PC-9 (cell line): ENCODE measurements around the gene LAGE3. TPM values are rescaled to one million over a fixed set of nuclear protein-coding genes. Genes with fewer than 3 reads are reported as not detected.
A peak's percentile ranks its signal among the peaks of the same experiment; 100 is the strongest.

Experiments
- BruUV-seq: library from RNA; stranded (reverse); fragments of 400-500 nt; replicated peaks from 2 replicates; lab custom pipeline; 2021; lab: Mats Ljungman, UMichigan
- CTCF ChIA-PET: fragments of 300-600 bp; sonication (Branson Sonifier 250); formaldehyde crosslinking; loops from one replicate; lab custom pipeline; 2022; ENCODE audit warnings: antibody characterized with exemption; lab: Charles Lee
- POLR2A ChIA-PET: fragments of 300-600 bp; sonication (Branson Sonifier 250); formaldehyde crosslinking; loops from one replicate; lab custom pipeline; 2022; ENCODE audit warnings: antibody characterized with exemption; ENCODE audit not compliant: unreplicated experiment; lab: Charles Lee
- DNase-seq, 2 experiments: peaks; one replicate each; pipeline versions ENCODE4 v3.0.0 to v3.0.0-alpha.2; 2015 to 2022; ENCODE audit warnings: mixed read lengths in 1 of 2
- H2AFZ ChIP-seq: fragments of 200-600 bp; sonication (generic); 2 replicates; pipeline ENCODE4 v1.8.1; 2017; ENCODE audit warnings: antibody characterized with exemption
- H3F3A ChIP-seq: fragments of 200-600 bp; sonication (generic); 2 replicates; pipeline ENCODE4 v1.8.1; 2017; ENCODE audit warnings: antibody characterized with exemption, mild to moderate bottlenecking, low read depth; ENCODE audit not compliant: insufficient read depth
- H3K27ac ChIP-seq: fragments of 200-600 bp; sonication (generic); 2 replicates; pipeline ENCODE4 v1.6.1; 2016; ENCODE audit warnings: mixed run types
- H3K27me3 ChIP-seq: fragments of 200-600 bp; sonication (generic); 2 replicates; pipeline ENCODE4 v1.6.1; 2016; ENCODE audit warnings: low read depth, mixed run types; ENCODE audit not compliant: insufficient read depth
- H3K36me3 ChIP-seq: fragments of 200-600 bp; sonication (generic); 2 replicates; pipeline ENCODE4 v1.6.1; 2016; ENCODE audit warnings: low read depth, mixed run types
- H3K4me1 ChIP-seq: fragments of 200-600 bp; sonication (generic); replicated peaks from 2 replicates; pipeline ENCODE4 v1.6.1; 2016; ENCODE audit warnings: mixed run types; ENCODE audit not compliant: insufficient read depth
- H3K4me2 ChIP-seq: fragments of 200-600 bp; sonication (generic); 2 replicates; pipeline ENCODE4 v1.6.1; 2017; ENCODE audit warnings: mixed run types
- H3K4me3 ChIP-seq: fragments of 200-600 bp; sonication (generic); 2 replicates; pipeline ENCODE4 v1.6.1; 2016; ENCODE audit warnings: mixed run types
- H3K79me2 ChIP-seq: fragments of 200-600 bp; sonication (generic); 2 replicates; pipeline ENCODE4 v1.6.1; 2017; ENCODE audit warnings: low read depth, mixed run types
- H3K9me2 ChIP-seq: fragments of 200-600 bp; sonication (generic); 2 replicates; pipeline ENCODE4 v1.8.1; 2017; ENCODE audit warnings: mild to moderate bottlenecking; ENCODE audit not compliant: insufficient read depth
- H3K9me3 ChIP-seq: fragments of 200-600 bp; sonication (generic); 2 replicates; pipeline ENCODE4 v1.8.1; 2016; ENCODE audit warnings: low read depth; ENCODE audit not compliant: insufficient read depth
- H4K20me1 ChIP-seq: fragments of 200-600 bp; sonication (generic); 2 replicates; pipeline ENCODE4 v1.8.1; 2017; ENCODE audit not compliant: insufficient read depth
- EZH2 ChIP-seq: fragments of 200-600 bp; sonication (generic); IDR thresholded peaks from 2 replicates; pipeline ENCODE4 v1.8.0; 2017; ENCODE audit warnings: antibody characterized with exemption, low read depth
- intact Hi-C: fragments of 100-400 bp; cut with micrococcal nuclease; formaldehyde crosslinking; loops from one replicate; pipeline ENCODE4 v1.10.0; 2022; ENCODE audit not compliant: unreplicated experiment
- total RNA-seq: library from RNA; stranded (reverse); gene quantifications from 2 replicates; pipeline ENCODE4 v1.2.3, GENCODE V29; 2021
- TF ChIP-seq, protein P1 (sequence below): fragments of 200-600 bp; sonication (generic); conservative IDR thresholded peaks from 2 replicates; pipeline ENCODE4 v1.6.1; 2017; ENCODE audit warnings: mixed run types, antibody characterized with exemption, mild to moderate bottlenecking, moderate library complexity

The LAGE3 gene
- total RNA-seq, 1 experiment from 2014 or later: 63.9 TPM

DNA sequence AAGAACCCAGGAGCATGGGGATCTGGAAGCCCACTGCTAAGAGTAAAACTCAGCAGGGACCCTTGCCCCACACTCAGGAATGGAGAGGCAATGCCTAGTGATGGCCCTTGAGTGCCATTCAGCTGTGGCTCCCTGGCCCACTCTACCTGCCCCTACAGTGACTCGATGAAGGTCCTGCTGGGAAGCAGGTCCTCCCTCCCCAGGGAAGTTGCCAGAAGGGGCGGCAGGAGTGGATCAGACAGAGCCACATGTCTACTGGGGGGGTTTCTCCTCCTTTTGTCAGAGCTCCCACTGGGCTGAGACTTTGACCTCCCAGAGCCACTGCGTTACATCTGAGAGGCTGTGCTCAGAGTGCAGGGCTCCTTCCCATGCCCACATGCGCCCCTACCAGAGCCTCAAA, 10.1 kb upstream of the LAGE3 start:
- peak overlapping the region; percentile 91 for H3K4me2 ChIP-seq
- H3F3A ChIP-seq: peaks cover 9% of the 10 kb centered on the region; the same call in 1 of the 2 replicates
- H3K27me3 ChIP-seq: no peaks in the 10 kb centered on the region
- H4K20me1 ChIP-seq: no peaks in the 10 kb centered on the region
- H3K27ac ChIP-seq: no peak overlapping the region
- peak overlapping the region; percentile 65; the same call in 1 of the 2 replicates for H3K4me3 ChIP-seq
- ChIA-PET POLR2A (interaction anchor here (0.6 to 1.9 kb wide), 3 partner anchors 53 to 118 kb away, joined by 4 to 14 read pairs (median 9); no protein-coding TSS in a partner anchor), CTCF (no interaction called here)
- intact Hi-C loops: loop anchor here (5.0 kb wide), 1 partner anchor 92 kb away; the partner anchor contains the start of gene RPL10
- H3K9me3 ChIP-seq: no peaks in the 10 kb centered on the region
- no peaks in the 10 kb centered on the region for H3K9me2 ChIP-seq
- DNase-seq: no peak
- H2AFZ ChIP-seq: no peak overlapping the region
- H3K79me2 ChIP-seq: peaks cover 14% of the 10 kb centered on the region
- no peak for TF ChIP-seq EZH2
- TF ChIP-seq, protein P1, sequence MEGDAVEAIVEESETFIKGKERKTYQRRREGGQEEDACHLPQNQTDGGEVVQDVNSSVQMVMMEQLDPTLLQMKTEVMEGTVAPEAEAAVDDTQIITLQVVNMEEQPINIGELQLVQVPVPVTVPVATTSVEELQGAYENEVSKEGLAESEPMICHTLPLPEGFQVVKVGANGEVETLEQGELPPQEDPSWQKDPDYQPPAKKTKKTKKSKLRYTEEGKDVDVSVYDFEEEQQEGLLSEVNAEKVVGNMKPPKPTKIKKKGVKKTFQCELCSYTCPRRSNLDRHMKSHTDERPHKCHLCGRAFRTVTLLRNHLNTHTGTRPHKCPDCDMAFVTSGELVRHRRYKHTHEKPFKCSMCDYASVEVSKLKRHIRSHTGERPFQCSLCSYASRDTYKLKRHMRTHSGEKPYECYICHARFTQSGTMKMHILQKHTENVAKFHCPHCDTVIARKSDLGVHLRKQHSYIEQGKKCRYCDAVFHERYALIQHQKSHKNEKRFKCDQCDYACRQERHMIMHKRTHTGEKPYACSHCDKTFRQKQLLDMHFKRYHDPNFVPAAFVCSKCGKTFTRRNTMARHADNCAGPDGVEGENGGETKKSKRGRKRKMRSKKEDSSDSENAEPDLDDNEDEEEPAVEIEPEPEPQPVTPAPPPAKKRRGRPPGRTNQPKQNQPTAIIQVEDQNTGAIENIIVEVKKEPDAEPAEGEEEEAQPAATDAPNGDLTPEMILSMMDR: no peak
- no peaks in the 10 kb centered on the region for H3K36me3 ChIP-seq
- BruUV-seq: no TSS peak
- H3K4me1 ChIP-seq: peaks cover 27% of the 10 kb centered on the region

DNA sequence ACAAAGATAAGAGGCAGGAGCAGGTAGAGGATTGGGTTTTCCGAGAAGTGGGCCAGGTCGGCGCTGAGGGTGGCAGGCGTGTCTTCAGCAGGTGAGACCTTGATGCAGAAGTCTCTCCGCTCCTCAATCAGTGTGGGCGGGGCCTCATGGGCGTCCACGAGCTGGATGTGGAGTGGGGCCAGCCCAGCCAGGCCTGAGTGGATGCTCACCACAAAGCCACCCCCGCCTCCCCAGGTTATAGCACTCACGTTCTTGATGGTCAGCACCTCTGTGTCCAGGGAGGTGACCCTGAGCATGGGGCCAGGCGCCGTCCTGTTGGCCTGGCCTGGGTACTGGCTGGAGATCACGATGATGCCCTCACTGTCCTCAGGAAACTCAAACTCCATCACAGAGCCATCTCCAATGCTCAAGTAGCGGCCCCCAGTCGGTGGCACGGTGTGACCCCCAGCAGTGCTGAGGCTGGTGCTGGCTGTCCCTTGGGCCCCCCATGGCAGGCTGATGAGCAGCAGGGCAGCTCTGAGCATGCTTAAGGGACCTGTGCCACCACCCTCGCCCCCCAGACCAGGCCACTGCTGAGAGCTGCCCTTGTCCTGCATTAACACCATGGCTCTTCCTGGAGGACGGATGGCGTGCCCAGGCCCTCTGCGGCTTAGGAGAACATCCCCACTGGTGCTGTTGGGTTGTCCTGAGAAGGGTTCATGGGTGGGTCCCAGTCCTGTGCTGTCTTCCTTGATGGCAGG, 9.4 kb upstream of the LAGE3 start:
- H3K79me2 ChIP-seq: peaks cover 14% of the 10 kb centered on the region
- peaks cover 9% of the 10 kb centered on the region; the same call in 1 of the 2 replicates for H3F3A ChIP-seq
- no peaks in the 10 kb centered on the region for H3K9me2 ChIP-seq
- CTCF ChIA-PET: no interaction called here
- H3K4me1 ChIP-seq: peaks cover 30% of the 10 kb centered on the region
- no peaks in the 10 kb centered on the region for H3K9me3 ChIP-seq
- 0 out of 2 replicates have a peak overlapping the region, but pooled peaks have one; percentile 91 for H3K4me2 ChIP-seq
- no peak overlapping the region for H3K27ac ChIP-seq
- no peaks in the 10 kb centered on the region for H3K27me3 ChIP-seq
- no peaks in the 10 kb centered on the region for H3K36me3 ChIP-seq
- no peak overlapping the region for H3K4me3 ChIP-seq
- BruUV-seq: no TSS peak
- no peak overlapping the region for H2AFZ ChIP-seq
- POLR2A ChIA-PET: no interaction called here
- DNase-seq: no peak
- H4K20me1 ChIP-seq: no peaks in the 10 kb centered on the region
- TF ChIP-seq, protein P1: no peak
- TF ChIP-seq EZH2: no peak
- intact Hi-C loops: loop anchor here (5.0 kb wide), 1 partner anchor 91 kb away; the partner anchor contains the start of gene RPL10

DNA sequence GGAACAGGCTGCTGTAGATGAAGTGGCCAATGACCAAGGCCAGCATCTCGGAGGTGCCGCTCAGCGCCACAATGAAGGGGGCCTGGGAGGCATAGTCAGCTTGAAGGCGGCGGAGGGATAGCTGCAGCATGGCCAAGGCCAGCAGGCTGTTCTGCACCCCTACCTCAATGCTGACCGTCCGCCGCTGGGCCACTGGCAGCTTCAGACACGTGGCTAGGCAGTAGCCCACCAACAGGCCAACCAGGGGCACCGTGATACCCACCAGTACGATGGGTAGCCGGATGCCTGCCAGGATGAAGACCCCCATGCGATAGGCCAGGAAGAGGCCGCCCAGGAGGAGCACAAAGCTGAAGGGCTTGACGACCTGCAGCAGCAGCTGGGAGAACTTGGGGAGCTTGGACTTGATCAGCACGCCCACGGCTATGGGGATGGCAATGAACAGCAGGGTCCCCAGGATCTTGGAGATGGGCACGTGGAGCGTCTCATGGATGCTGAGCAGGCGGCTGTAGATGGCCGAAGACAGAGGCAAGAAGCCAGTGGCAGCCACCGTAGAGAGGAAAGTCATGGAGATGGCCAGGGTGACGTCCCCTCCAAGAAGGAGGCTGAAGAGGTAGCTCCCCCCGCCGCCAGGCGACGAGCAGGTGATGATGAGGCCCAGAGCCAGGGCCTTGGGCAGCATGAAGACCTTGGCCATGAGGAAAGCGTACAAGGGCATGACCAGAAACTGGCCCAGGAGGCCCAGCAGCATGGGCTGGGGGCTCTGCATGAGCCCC, 8.6 kb upstream of the LAGE3 start:
- H3K27ac ChIP-seq: no peak overlapping the region
- CTCF ChIA-PET: no interaction called here
- intact Hi-C loops: loop anchor here (5.0 kb wide), 1 partner anchor 90 kb away; the partner anchor contains the start of gene RPL10
- H3K4me2 ChIP-seq: peak overlapping the region; percentile 57; the same call in 1 of the 2 replicates
- TF ChIP-seq EZH2: no peak
- TF ChIP-seq, protein P1: no peak
- POLR2A ChIA-PET: interaction anchor here (1.0 kb wide), 1 partner anchor 117 kb away, joined by 12 read pairs; no protein-coding TSS in a partner anchor
- peaks cover 9% of the 10 kb centered on the region; the same call in 1 of the 2 replicates for H3F3A ChIP-seq
- no TSS peak for BruUV-seq
- no peaks in the 10 kb centered on the region for H3K36me3 ChIP-seq
- no peak overlapping the region for H2AFZ ChIP-seq
- H3K27me3 ChIP-seq: no peaks in the 10 kb centered on the region
- no peaks in the 10 kb centered on the region for H3K9me2 ChIP-seq
- no peak for DNase-seq
- H3K4me1 ChIP-seq: peaks cover 30% of the 10 kb centered on the region
- no peaks in the 10 kb centered on the region for H4K20me1 ChIP-seq
- H3K9me3 ChIP-seq: no peaks in the 10 kb centered on the region
- H3K4me3 ChIP-seq: no peak overlapping the region
- H3K79me2 ChIP-seq: peaks cover 14% of the 10 kb centered on the region
